MCF 10A (cell line): ENCODE data around the gene AHNAK2. TPM values are rescaled to one million over a fixed set of nuclear protein-coding genes. Genes with fewer than 3 reads are reported as not detected.
A peak's percentile ranks its signal among the peaks of the same experiment; 100 is the strongest.

ENCODE experiments used
- BruUV-seq: library from RNA; stranded (reverse); fragments of 400-500 nt; replicated peaks from 2 replicates; lab custom pipeline; 2021; lab: Mats Ljungman, UMichigan
- CTCF ChIA-PET: fragments of 300-600 bp; sonication (Branson Sonifier 250); formaldehyde crosslinking; extraction: SDS; loops from one replicate; lab custom pipeline; 2021; ENCODE audit warnings: antibody characterized with exemption, inconsistent platforms; lab: Yijun Ruan, JAX
- POLR2A ChIA-PET: fragments of 300-600, 350-650 bp; sonication (Branson Sonifier 250); formaldehyde crosslinking; extraction: SDS; loops from one replicate; lab custom pipeline; 2020; ENCODE audit warnings: antibody characterized with exemption, inconsistent platforms; lab: Yijun Ruan, JAX
- DNase-seq: peaks from one replicate; pipeline ENCODE4 v3.0.0-alpha.2; 2018; ENCODE audit not compliant: unreplicated experiment
- H3K27ac Mint-ChIP-seq: one replicate; pipeline ENCODE4 v1.8.0; 2022; ENCODE audit warnings: mild to moderate bottlenecking, low read depth, mixed read lengths; ENCODE audit not compliant: unreplicated experiment
- H3K27me3 Mint-ChIP-seq: one replicate; pipeline ENCODE4 v1.8.0; 2022; ENCODE audit warnings: mixed read lengths; ENCODE audit not compliant: insufficient read depth, unreplicated experiment
- H3K36me3 Mint-ChIP-seq: one replicate; pipeline ENCODE4 v1.8.0; 2022; ENCODE audit warnings: mild to moderate bottlenecking, moderate library complexity, mixed read lengths; ENCODE audit not compliant: insufficient read depth, unreplicated experiment
- H3K4me1 Mint-ChIP-seq: one replicate; pipeline ENCODE4 v1.8.0; 2022; ENCODE audit warnings: mixed read lengths; ENCODE audit not compliant: insufficient read depth, unreplicated experiment
- H3K4me3 Mint-ChIP-seq: one replicate; pipeline ENCODE4 v1.8.0; 2022; ENCODE audit warnings: mild to moderate bottlenecking, moderate library complexity, mixed read lengths; ENCODE audit not compliant: unreplicated experiment
- H3K9me3 Mint-ChIP-seq: one replicate; pipeline ENCODE4 v1.8.0; 2022; ENCODE audit warnings: mixed read lengths; ENCODE audit not compliant: unreplicated experiment
- intact Hi-C: fragments of 100-400 bp; cut with micrococcal nuclease; formaldehyde crosslinking; loops from 2 replicates; pipeline ENCODE4 v1.14.1; 2022
- total RNA-seq: library from RNA; stranded (reverse); gene quantifications from 2 replicates; pipeline ENCODE4 v1.2.3, GENCODE V29; 2022
- TF ChIP-seq, protein P1 (sequence below): fragments of 200-600 bp; IDR thresholded peaks from one replicate; pipeline ENCODE4 v1.8.0; 2022; ENCODE audit warnings: antibody characterized with exemption, mild to moderate bottlenecking; ENCODE audit not compliant: unreplicated experiment

AHNAK2 gene
- total RNA-seq, 1 experiment from 2014 or later: 218 TPM

DNA sequence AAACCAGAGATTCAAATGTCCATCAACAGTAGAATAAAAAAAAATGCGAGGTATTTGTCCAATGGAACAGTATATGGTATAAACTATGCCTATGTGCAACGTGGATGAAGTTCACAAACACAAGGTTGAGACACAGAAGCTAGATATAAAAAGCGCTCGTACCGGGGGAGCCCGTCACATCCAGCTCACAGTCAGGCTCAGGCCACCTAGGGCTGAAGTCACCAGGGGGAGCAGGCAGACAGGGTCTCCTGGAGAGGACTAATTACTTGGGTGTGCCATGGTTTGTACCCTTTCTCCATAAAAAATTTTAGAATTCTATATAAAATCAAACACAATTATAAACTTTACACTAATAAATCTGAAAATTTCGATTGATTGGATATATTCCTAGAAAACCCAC is 13.6 kb downstream of the AHNAK2 start:
- H3K4me3 Mint-ChIP-seq: no peak overlapping the region
- H3K4me1 Mint-ChIP-seq: peaks cover 12% of the 10 kb centered on the region
- no TSS peak for BruUV-seq
- CTCF ChIA-PET: interaction anchor here (0.5 to 1.5 kb wide), 5 partner anchors 10 to 151 kb away, joined by 3 to 6 read pairs (median 4); no protein-coding TSS in a partner anchor
- POLR2A ChIA-PET: interaction anchor here (0.7 to 6.9 kb wide), 3 partner anchors 9 to 54 kb away, joined by 5 to 43 read pairs (median 5); no protein-coding TSS in a partner anchor
- no peak overlapping the region for H3K27ac Mint-ChIP-seq
- no peak for DNase-seq
- TF ChIP-seq, protein P1, sequence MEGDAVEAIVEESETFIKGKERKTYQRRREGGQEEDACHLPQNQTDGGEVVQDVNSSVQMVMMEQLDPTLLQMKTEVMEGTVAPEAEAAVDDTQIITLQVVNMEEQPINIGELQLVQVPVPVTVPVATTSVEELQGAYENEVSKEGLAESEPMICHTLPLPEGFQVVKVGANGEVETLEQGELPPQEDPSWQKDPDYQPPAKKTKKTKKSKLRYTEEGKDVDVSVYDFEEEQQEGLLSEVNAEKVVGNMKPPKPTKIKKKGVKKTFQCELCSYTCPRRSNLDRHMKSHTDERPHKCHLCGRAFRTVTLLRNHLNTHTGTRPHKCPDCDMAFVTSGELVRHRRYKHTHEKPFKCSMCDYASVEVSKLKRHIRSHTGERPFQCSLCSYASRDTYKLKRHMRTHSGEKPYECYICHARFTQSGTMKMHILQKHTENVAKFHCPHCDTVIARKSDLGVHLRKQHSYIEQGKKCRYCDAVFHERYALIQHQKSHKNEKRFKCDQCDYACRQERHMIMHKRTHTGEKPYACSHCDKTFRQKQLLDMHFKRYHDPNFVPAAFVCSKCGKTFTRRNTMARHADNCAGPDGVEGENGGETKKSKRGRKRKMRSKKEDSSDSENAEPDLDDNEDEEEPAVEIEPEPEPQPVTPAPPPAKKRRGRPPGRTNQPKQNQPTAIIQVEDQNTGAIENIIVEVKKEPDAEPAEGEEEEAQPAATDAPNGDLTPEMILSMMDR: no peak
- H3K9me3 Mint-ChIP-seq: no peaks in the 10 kb centered on the region
- intact Hi-C loops: no loop called here
- H3K36me3 Mint-ChIP-seq: peaks cover 85% of the 10 kb centered on the region
- H3K27me3 Mint-ChIP-seq: no peaks in the 10 kb centered on the region

- POLR2A ChIA-PET: interaction anchor here (0.6 to 1.7 kb wide), 2 partner anchors 10 to 15 kb away, joined by 3 to 6 read pairs; no protein-coding TSS in a partner anchor
- TF ChIP-seq, protein P1: no peak
- no TSS peak for BruUV-seq
- no peaks in the 10 kb centered on the region for H3K27me3 Mint-ChIP-seq
- H3K9me3 Mint-ChIP-seq: peaks cover 8% of the 10 kb centered on the region
- peaks cover 7% of the 10 kb centered on the region for H3K4me1 Mint-ChIP-seq
- CTCF ChIA-PET: no interaction called here
- H3K4me3 Mint-ChIP-seq: peak overlapping the region; percentile 44
- H3K36me3 Mint-ChIP-seq: peaks cover 100% of the 10 kb centered on the region
- DNase-seq: no peak
- peak overlapping the region; percentile 75 for H3K27ac Mint-ChIP-seq
- intact Hi-C loops: no loop called here
Measured at GRCh38 chr14:104957146-104958113, 20.7 kb downstream of the AHNAK2 start.

DNA sequence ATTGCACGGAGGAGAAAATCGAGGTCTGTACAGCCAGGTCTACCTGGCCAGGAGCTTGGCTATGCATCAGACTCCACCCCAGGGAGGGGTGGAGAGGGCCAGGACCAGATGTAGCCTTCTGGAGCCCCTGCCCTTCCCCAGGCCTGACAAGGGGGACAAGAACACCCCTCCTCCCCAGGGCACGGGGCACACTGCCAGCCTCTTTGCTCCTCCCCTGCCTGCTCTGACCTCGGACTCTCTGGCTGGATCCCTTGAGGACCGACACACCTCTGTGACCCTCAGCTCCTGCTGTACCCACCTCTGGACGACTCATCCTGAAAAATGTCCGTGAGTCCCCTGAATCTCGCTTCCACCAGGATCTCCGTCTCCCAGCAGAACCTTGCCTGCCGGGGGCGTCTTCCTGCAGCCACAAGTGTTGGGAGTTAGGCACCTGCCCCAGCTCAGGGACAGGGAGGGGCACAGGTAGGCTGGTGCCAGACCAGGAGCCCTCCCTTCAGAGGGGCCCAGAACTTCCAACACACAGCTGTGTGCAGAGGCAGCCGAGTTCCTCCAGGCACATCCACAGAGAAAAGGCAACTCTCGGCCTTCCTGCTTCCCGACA is 21.8 kb downstream of the AHNAK2 start:
- H3K4me1 Mint-ChIP-seq: peaks cover 7% of the 10 kb centered on the region
- H3K4me3 Mint-ChIP-seq: no peak overlapping the region
- no peak for DNase-seq
- intact Hi-C loops: no loop called here
- POLR2A ChIA-PET: interaction anchor here (1.1 to 2.1 kb wide), 3 partner anchors 12 to 16 kb away, joined by 4 to 9 read pairs (median 9); no protein-coding TSS in a partner anchor
- H3K27me3 Mint-ChIP-seq: no peaks in the 10 kb centered on the region
- no peak overlapping the region for H3K27ac Mint-ChIP-seq
- CTCF ChIA-PET: interaction anchor here (0.7 to 1.0 kb wide), 2 partner anchors 17 to 817 kb away, joined by 3 read pairs; no protein-coding TSS in a partner anchor
- BruUV-seq: no TSS peak
- peaks cover 8% of the 10 kb centered on the region for H3K9me3 Mint-ChIP-seq
- TF ChIP-seq, protein P1: no peak
- peaks cover 100% of the 10 kb centered on the region for H3K36me3 Mint-ChIP-seq

DNA sequence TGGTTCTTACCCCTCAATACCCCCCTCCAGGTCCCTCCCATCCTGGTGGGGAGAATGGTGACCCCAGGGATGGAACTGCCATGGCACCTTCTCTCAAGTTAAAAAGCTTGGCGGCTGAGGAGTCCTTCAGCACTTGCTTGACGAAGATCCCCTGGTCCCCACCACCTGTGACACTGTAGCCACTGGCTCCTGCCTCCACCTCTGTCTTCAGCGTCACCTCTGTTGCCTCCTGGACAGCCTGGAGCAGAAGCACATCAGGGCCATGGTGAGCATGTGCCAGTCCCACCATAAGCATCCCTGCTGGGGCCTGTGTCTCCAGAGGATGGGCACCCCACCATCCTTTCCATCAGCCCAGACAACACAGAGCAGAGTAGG is 22.8 kb downstream of the AHNAK2 start:
- ChIA-PET CTCF (interaction anchor here (0.6 to 1.0 kb wide), 4 partner anchors 8 to 151 kb away, joined by 3 read pairs; no protein-coding TSS in a partner anchor), POLR2A (interaction anchor here (0.6 to 2.1 kb wide), 6 partner anchors 11 to 1008 kb away, joined by 3 to 9 read pairs (median 4); no protein-coding TSS in a partner anchor)
- DNase-seq: no peak
- TF ChIP-seq, protein P1: no peak
- no peak overlapping the region for H3K27ac Mint-ChIP-seq
- peaks cover 8% of the 10 kb centered on the region for H3K9me3 Mint-ChIP-seq
- no peak overlapping the region for H3K4me3 Mint-ChIP-seq
- no peaks in the 10 kb centered on the region for H3K27me3 Mint-ChIP-seq
- intact Hi-C loops: no loop called here
- H3K36me3 Mint-ChIP-seq: peaks cover 100% of the 10 kb centered on the region
- BruUV-seq: no TSS peak
- peaks cover 7% of the 10 kb centered on the region for H3K4me1 Mint-ChIP-seq
